Measurements from ENCODE around the gene OOSP2.

DNA sequence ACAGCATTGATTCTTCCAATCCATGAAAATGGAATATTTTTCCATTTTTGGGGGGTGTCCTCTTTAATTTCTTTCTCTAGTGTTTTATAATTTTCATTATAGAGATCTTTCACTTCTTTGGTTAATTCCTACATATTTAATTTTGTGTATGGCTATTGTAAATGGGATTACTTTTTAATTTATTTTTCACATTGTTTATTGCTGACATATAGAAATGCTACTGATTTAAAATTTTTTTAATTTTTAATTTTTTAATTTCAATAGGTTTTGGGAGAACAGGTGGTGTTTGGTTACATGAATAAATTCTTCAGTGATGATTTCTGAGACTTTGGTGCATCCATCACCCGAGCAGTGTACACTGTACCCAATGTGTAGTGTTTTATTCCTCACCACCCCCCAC lies 49.8 kb upstream of the OOSP2 start:
- TF ChIP-seq, protein P1, sequence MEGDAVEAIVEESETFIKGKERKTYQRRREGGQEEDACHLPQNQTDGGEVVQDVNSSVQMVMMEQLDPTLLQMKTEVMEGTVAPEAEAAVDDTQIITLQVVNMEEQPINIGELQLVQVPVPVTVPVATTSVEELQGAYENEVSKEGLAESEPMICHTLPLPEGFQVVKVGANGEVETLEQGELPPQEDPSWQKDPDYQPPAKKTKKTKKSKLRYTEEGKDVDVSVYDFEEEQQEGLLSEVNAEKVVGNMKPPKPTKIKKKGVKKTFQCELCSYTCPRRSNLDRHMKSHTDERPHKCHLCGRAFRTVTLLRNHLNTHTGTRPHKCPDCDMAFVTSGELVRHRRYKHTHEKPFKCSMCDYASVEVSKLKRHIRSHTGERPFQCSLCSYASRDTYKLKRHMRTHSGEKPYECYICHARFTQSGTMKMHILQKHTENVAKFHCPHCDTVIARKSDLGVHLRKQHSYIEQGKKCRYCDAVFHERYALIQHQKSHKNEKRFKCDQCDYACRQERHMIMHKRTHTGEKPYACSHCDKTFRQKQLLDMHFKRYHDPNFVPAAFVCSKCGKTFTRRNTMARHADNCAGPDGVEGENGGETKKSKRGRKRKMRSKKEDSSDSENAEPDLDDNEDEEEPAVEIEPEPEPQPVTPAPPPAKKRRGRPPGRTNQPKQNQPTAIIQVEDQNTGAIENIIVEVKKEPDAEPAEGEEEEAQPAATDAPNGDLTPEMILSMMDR (IDR thresholded peaks at IDR 0.05; ENCODE audit: insufficient read depth, low read length, poor library complexity, severe bottlenecking), result no peak
- no peak for TF ChIP-seq EZH2phosphoT487 (conservative IDR thresholded peaks at IDR 0.05; ENCODE audit: low read length)

All from SU-DHL-6 (cell line).